Epithelial cell of prostate (primary cell): ENCODE data around the gene NEAT1.

Source experiments
- DNase-seq: peaks from one replicate; pipeline ENCODE4 v3.0.0-alpha.2; 2011; ENCODE audit warnings: low read depth, low spot score
- H3K27ac ChIP-seq: fragments of 450-650 bp; 2 replicates; pipeline ENCODE4 v1.5.1; 2017; ENCODE audit warnings: mild to moderate bottlenecking

Gene NEAT1

GRCh38 chr11:65422633-65423515 lies at the start of gene NEAT1:
Gene NEAT1, plus strand, starts transcription at chr11:65422798.
- H3K27ac ChIP-seq, result peak within 1 kb of the TSS; percentile 100
- DNase-seq, result no peak

- H3K27ac ChIP-seq, result no peak overlapping the region
- no peak for DNase-seq
These were observed 48.6 kb upstream of the NEAT1 start for GRCh38 chr11:65373839-65374580.

GRCh38 chr11:65375012-65375411 lies 47.6 kb upstream of the NEAT1 start:
- H3K27ac ChIP-seq, result no peak overlapping the region

GRCh38 chr11:65376138-65376713 lies 46.4 kb upstream of the NEAT1 start:
- DNase-seq, result no peak
- H3K27ac ChIP-seq, result no peak overlapping the region

More at GRCh38 chr11:65375012-65375411, 47.6 kb upstream of the NEAT1 start:
- no peak for DNase-seq

GRCh38 chr11:65377036-65377435 lies 45.6 kb upstream of the NEAT1 start:
- DNase-seq, result no peak
- H3K27ac ChIP-seq, result no peak overlapping the region

- H3K27ac ChIP-seq, result no peak overlapping the region
These were observed 44.8 kb upstream of the NEAT1 start for GRCh38 chr11:65377777-65378176.

GRCh38 chr11:65378208-65378927 lies 44.2 kb upstream of the NEAT1 start:
- H3K27ac ChIP-seq, result no peak overlapping the region
- DNase-seq, result no peak

More at GRCh38 chr11:65377777-65378176, 44.8 kb upstream of the NEAT1 start:
- DNase-seq, result no peak

- no peak overlapping the region for H3K27ac ChIP-seq
- DNase-seq, result no peak
These were observed 43.5 kb upstream of the NEAT1 start for GRCh38 chr11:65378928-65379638.

- H3K27ac ChIP-seq, result no peak overlapping the region
- no peak for DNase-seq
These were observed 42.7 kb upstream of the NEAT1 start for GRCh38 chr11:65379698-65380459.

- peak overlapping the region; percentile 99 for H3K27ac ChIP-seq
- no peak for DNase-seq
These were observed 42.0 kb upstream of the NEAT1 start for GRCh38 chr11:65380460-65381119.

- peak; percentile 64 for DNase-seq
These were observed 40.9 kb upstream of the NEAT1 start for GRCh38 chr11:65381716-65382032.

GRCh38 chr11:65382033-65382803 lies 40.4 kb upstream of the NEAT1 start, which contains the start of gene SLC25A45:
Gene SLC25A45, minus strand, starts transcription at chr11:65382646. Its CDS starts 695 bp downstream, at chr11:65381951.
- H3K27ac ChIP-seq, result peak within 1 kb of the TSS; percentile 99
- DNase-seq, result peak; percentile 96

More at GRCh38 chr11:65381716-65382032, 40.9 kb upstream of the NEAT1 start:
- peak overlapping the region; percentile 99 for H3K27ac ChIP-seq

- DNase-seq, result no peak
- peak overlapping the region; percentile 99 for H3K27ac ChIP-seq
These were observed 39.7 kb upstream of the NEAT1 start for GRCh38 chr11:65382804-65383368.

- H3K27ac ChIP-seq, result peak overlapping the region; percentile 99
- DNase-seq, result no peak
These were observed 38.8 kb upstream of the NEAT1 start for GRCh38 chr11:65383778-65384177.

- peak overlapping the region; percentile 99 for H3K27ac ChIP-seq
- DNase-seq, result no peak
These were observed 38.2 kb upstream of the NEAT1 start for GRCh38 chr11:65384301-65384889.

- no peak for DNase-seq
- H3K27ac ChIP-seq, result peak within 1 kb of the TSS; percentile 99
These were observed 36.1 kb upstream of the NEAT1 start, which contains the start of gene FRMD8 for GRCh38 chr11:65386307-65387140. Gene FRMD8, plus strand, starts transcription at chr11:65386637. Its CDS starts 400 bp downstream, at chr11:65387037.
